Mucosa of descending colon (tissue), 3 donors: ENCODE data around the gene MAPT. TPM values are rescaled to one million over a fixed set of nuclear protein-coding genes. Genes with fewer than 3 reads are reported as not detected.

ENCODE experiments used
- ATAC-seq: fragments of 200-7000 bp; cut with Tn5 transposase; one replicate; pipeline ENCODE4 v1.9.1; 2020; ENCODE audit warnings: mild to moderate bottlenecking, moderate library complexity
- DNase-seq, 3 donors: peaks; one replicate each; pipeline ENCODE4 v3.0.0-alpha.2; 2020
- H3K36me3 ChIP-seq: fragments of 200-600 bp; one replicate; pipeline ENCODE4 v1.8.0; 2021; ENCODE audit warnings: low read depth, mild to moderate bottlenecking
- H3K4me1 ChIP-seq: fragments of 200-600 bp; one replicate; pipeline ENCODE4 v1.8.0; 2021; ENCODE audit warnings: low read depth, mild to moderate bottlenecking
- H3K4me3 ChIP-seq: fragments of 200-600 bp; one replicate; pipeline ENCODE4 v1.8.0; 2021; ENCODE audit warnings: mild to moderate bottlenecking
- H3K9me3 ChIP-seq: fragments of 200-600 bp; one replicate; pipeline ENCODE4 v1.8.0; 2021; ENCODE audit warnings: mild to moderate bottlenecking
- intact Hi-C, 2 donors: fragments of 100-400 bp; cut with DNase I in 1 of 2; cut with micrococcal nuclease in 1 of 2; formaldehyde crosslinking; loops; one replicate each; pipeline versions ENCODE4 v1.11.0 to v1.11.1; 2022; cut with DNase I, micrococcal nuclease
- total RNA-seq, 3 donors: library from RNA; stranded (reverse); fragmentation: NEBNext Ultra II Directional in 2 of 3; extraction: Animal tissue kit (Norgen Biotek cat#: 25700) in 2 of 3; gene quantifications; one replicate each; pipeline versions ENCODE4 v1.2.1 to v1.2.4, GENCODE V29; 2021 to 2023
- TF ChIP-seq, protein P1 (sequence below): fragments of 200-600 bp; IDR thresholded peaks from one replicate; pipeline ENCODE4 v1.8.0; 2022; ENCODE audit warnings: antibody characterized with exemption, mild to moderate bottlenecking
- donor health status: DM: no; HTN: no; CAD: no; lungs with moderate emphysema.
- donor health status: DM: no; HTN: no; CAD: no.
- donor health status: DM: no; HTN: yes; CAD: no.

MAPT gene
- total RNA-seq, 3 donors from 2014 or later: 0.72 to 61.5 (median 1.4) TPM

GRCh38 chr17:45950888-45951287, 56.5 kb downstream of the MAPT start:
- ATAC-seq: no peak
- Histone ChIP-seq H3K9me3 (no peaks in the 10 kb centered on the region), H3K36me3 (no peaks in the 10 kb centered on the region), H3K4me1 (no peaks in the 10 kb centered on the region), H3K4me3 (no peak overlapping the region)
- intact Hi-C loops: no loop called here
- TF ChIP-seq, protein P1, sequence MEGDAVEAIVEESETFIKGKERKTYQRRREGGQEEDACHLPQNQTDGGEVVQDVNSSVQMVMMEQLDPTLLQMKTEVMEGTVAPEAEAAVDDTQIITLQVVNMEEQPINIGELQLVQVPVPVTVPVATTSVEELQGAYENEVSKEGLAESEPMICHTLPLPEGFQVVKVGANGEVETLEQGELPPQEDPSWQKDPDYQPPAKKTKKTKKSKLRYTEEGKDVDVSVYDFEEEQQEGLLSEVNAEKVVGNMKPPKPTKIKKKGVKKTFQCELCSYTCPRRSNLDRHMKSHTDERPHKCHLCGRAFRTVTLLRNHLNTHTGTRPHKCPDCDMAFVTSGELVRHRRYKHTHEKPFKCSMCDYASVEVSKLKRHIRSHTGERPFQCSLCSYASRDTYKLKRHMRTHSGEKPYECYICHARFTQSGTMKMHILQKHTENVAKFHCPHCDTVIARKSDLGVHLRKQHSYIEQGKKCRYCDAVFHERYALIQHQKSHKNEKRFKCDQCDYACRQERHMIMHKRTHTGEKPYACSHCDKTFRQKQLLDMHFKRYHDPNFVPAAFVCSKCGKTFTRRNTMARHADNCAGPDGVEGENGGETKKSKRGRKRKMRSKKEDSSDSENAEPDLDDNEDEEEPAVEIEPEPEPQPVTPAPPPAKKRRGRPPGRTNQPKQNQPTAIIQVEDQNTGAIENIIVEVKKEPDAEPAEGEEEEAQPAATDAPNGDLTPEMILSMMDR: no peak
- DNase-seq: no peak

DNA sequence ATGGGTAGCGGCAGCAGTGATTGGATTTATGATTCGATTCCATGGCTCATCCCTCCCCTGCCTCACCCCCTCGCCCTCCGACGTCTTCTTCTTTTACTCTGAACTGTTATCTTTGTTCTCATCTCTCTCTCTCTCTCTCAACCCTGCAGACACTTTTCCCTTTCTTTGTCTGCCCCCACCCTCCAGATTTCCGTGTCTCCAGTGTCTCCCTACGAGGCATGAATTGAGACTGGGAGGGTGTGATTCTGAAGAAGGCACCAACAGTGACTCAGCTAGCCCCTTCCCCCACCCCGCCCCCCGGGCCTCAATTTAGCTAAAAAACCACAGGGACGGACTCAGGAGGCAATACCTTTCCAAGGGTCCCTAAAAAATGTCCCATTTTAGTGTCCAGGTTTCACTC, 57.0 kb downstream of the MAPT start:
- H3K9me3 ChIP-seq: no peaks in the 10 kb centered on the region
- ATAC-seq: no peak
- TF ChIP-seq, protein P1: no peak
- H3K36me3 ChIP-seq: no peaks in the 10 kb centered on the region
- no peak overlapping the region for H3K4me3 ChIP-seq
- no peak for DNase-seq
- intact Hi-C loops: no loop called here
- no peaks in the 10 kb centered on the region for H3K4me1 ChIP-seq

DNA sequence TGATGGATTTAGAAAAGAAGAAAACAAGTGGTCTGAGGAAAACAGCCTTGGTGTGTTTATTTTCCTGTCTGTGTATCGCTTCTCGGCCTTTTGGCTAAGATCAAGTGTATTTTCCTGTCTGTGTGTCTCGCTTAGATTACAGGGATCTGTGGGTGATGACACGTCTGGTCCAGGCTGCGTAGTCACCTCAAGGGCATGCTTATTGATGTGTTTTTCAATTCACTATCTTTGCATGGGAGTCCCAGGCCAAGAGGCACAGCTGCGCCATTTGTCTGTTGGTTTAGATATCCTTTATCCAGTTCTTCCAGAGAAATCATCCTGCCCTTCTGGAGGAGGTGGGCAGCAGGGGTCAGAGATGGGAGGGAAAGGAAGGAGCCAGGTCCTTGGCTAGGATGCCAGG, 57.6 kb downstream of the MAPT start:
- Histone ChIP-seq H3K4me1 (no peaks in the 10 kb centered on the region), H3K9me3 (no peaks in the 10 kb centered on the region), H3K36me3 (no peaks in the 10 kb centered on the region), H3K4me3 (no peak overlapping the region)
- ATAC-seq (no peak), DNase-seq (no peak)
- intact Hi-C loops: no loop called here
- TF ChIP-seq, protein P1: no peak

- Histone ChIP-seq H3K36me3 (no peaks in the 10 kb centered on the region), H3K4me1 (no peaks in the 10 kb centered on the region), H3K9me3 (no peaks in the 10 kb centered on the region), H3K4me3 (no peak overlapping the region)
- DNase-seq (no peak), ATAC-seq (no peak)
- TF ChIP-seq, protein P1: no peak
- intact Hi-C loops: no loop called here
Measured at GRCh38 chr17:45952814-45953320, 58.5 kb downstream of the MAPT start.

GRCh38 chr17:45953561-45953960, 59.2 kb downstream of the MAPT start:
- H3K9me3 ChIP-seq: no peaks in the 10 kb centered on the region
- ATAC-seq: no peak

More at GRCh38 chr17:45953561-45953960, 59.2 kb downstream of the MAPT start:
- H3K4me1 ChIP-seq: no peaks in the 10 kb centered on the region
- TF ChIP-seq, protein P1: no peak
- no peak overlapping the region for H3K4me3 ChIP-seq
- intact Hi-C loops: no loop called here
- H3K36me3 ChIP-seq: no peaks in the 10 kb centered on the region
- DNase-seq: no peak
